ENCODE measurements around the gene FRMD6.

- no peak for TF ChIP-seq CTCF (IDR thresholded peaks at IDR 0.05)
- TF ChIP-seq POLR2A (IDR thresholded peaks at IDR 0.05), result no peak
Observed at GRCh38 chr14:51697848-51698247, 46.1 kb downstream of the FRMD6 start.

Data from ovary (tissue), 3 donors.